ENCODE measurements around the gene SPSB3. TPM values are rescaled to one million over a fixed set of nuclear protein-coding genes. Genes with fewer than 3 reads are reported as not detected.

SPSB3 gene
- total and polyA plus RNA-seq, 2 experiments from 2014 or later = 27.1 to 34.7 TPM

GRCh38 chr16:1776991-1777374 lies 5.4 kb downstream of the SPSB3 start (continued):
- TF ChIP-seq ZNF462 (CRISPR knock-in tag; IDR thresholded peaks at IDR 0.05) (no peak), ETS1 (IDR thresholded peaks at IDR 0.05) (no peak)

GRCh38 chr16:1776672-1776955 lies 5.8 kb downstream of the SPSB3 start:
- no peak overlapping the region for H3K27ac Mint-ChIP-seq
- peaks cover 7% of the 10 kb centered on the region for H3K4me1 Mint-ChIP-seq
- Histone ChIP-seq H3K4me1 (ENCODE audit: insufficient read depth) (peaks cover 4% of the 10 kb centered on the region; the same call in 1 of the 2 replicates), H3K27ac (ENCODE audit: low read depth) (no peak overlapping the region), H3K27me3 (ENCODE audit: insufficient read depth) (no peaks in the 10 kb centered on the region), H3K4me3 (no peak overlapping the region), H3K4me2 (no peak overlapping the region), H3K36me3 (ENCODE audit: insufficient read depth) (no peaks in the 10 kb centered on the region), H2AFZ (no peak overlapping the region), H4K20me1 (replicated peaks; ENCODE audit: insufficient read depth) (peaks cover 13% of the 10 kb centered on the region; the same call in 1 of the 2 replicates), H3K9me2 (ENCODE audit: insufficient read depth) (no peaks in the 10 kb centered on the region), H3F3A (replicated peaks; ENCODE audit: low read depth) (peaks cover 10% of the 10 kb centered on the region; the same call in 1 of the 2 replicates), H3K79me2 (replicated peaks; ENCODE audit: insufficient read depth) (peaks cover 15% of the 10 kb centered on the region)
- no peak for DNase-seq (ENCODE audit: low spot score)
- no peak for ATAC-seq
- TF ChIP-seq CREB1 (CRISPR knock-in tag; IDR thresholded peaks at IDR 0.05; ENCODE audit: low read depth) (no peak), CTCF (conservative IDR thresholded peaks at IDR 0.05; ENCODE audit: low read depth in 2 of 2) (no peak), ZNF114 (CRISPR knock-in tag; IDR thresholded peaks at IDR 0.05) (no peak), ZNF462 (CRISPR knock-in tag; IDR thresholded peaks at IDR 0.05) (no peak), ETS1 (IDR thresholded peaks at IDR 0.05) (no peak)
- H3K36me3 Mint-ChIP-seq (ENCODE audit: low read depth) = peaks cover 20% of the 10 kb centered on the region
- H3K4me3 Mint-ChIP-seq = no peak overlapping the region
- H3K27me3 Mint-ChIP-seq (ENCODE audit: insufficient read depth, low read depth, poor library complexity) = peaks cover 29% of the 10 kb centered on the region
- peaks cover 9% of the 10 kb centered on the region; the same call in 2 of the 3 replicates for H3K9me3 Mint-ChIP-seq

Data from GM23338 (cell line).